Peyer's patch (tissue), 4 donors: ENCODE measurements around the gene MRPL24. TPM values are rescaled to one million over a fixed set of nuclear protein-coding genes. Genes with fewer than 3 reads are reported as not detected.

Experiments used
- DNase-seq, 3 donors: peaks; one replicate each; pipeline ENCODE4 v3.0.0-alpha.2; 2017 to 2019
- H3K27ac ChIP-seq, 4 donors: fragments of 200-600 bp; sonication (generic); one replicate each; pipeline ENCODE4 v1.5.1; 2016 to 2019
- H3K27me3 ChIP-seq, 2 donors: fragments of 200-600 bp; sonication (generic); one replicate each; pipeline ENCODE4 v1.5.1; 2019
- H3K36me3 ChIP-seq, 3 donors: fragments of 200-600 bp; sonication (generic); one replicate each; pipeline ENCODE4 v1.5.1; 2016 to 2019
- H3K4me1 ChIP-seq, 4 donors: fragments of 200-600 bp; sonication (generic); one replicate each; pipeline ENCODE4 v1.5.1; 2016 to 2019
- H3K4me3 ChIP-seq, 4 donors: fragments of 200-600 bp; sonication (generic); 1 replicate in 3 of 4; 2 replicates in 1 of 4; pipeline ENCODE4 v1.5.1; 2016 to 2019; ENCODE audit warnings: mild to moderate bottlenecking in 1 of 4
- H3K9me3 ChIP-seq, 4 donors: fragments of 200-600 bp; sonication (generic); one replicate each; pipeline ENCODE4 v1.5.1; 2016 to 2019; ENCODE audit warnings: mild to moderate bottlenecking in 1 of 4
- POLR2A ChIP-seq, 2 donors: fragments of 450-650 bp; IDR thresholded peaks; one replicate each; pipeline ENCODE4 v1.5.1; 2017; ENCODE audit warnings: antibody characterized with exemption in 2 of 2, mild to moderate bottlenecking in 2 of 2, moderate library complexity in 2 of 2
- total RNA-seq, 4 donors: library from RNA; depleted of rRNA; stranded (reverse); fragments of >200 nt; gene quantifications; one replicate each; pipeline ENCODE4 v1.1.0, GENCODE V29; 2016
- TF ChIP-seq, protein P1 (sequence below), 6 experiments: fragments of 450-650 bp in 4 of 6; fragments of 200-600 bp in 2 of 6; sonication (generic) in 1 of 6; IDR thresholded peaks; one replicate each; pipeline ENCODE4 v1.5.1; 2017 to 2019; ENCODE audit warnings: antibody characterized with exemption in 6 of 6, mild to moderate bottlenecking in 3 of 6, moderate library complexity in 1 of 6

MRPL24 gene
- total RNA-seq, 4 donors from 2014 or later = 15.7 to 35.8 (median 22.0) TPM

DNA sequence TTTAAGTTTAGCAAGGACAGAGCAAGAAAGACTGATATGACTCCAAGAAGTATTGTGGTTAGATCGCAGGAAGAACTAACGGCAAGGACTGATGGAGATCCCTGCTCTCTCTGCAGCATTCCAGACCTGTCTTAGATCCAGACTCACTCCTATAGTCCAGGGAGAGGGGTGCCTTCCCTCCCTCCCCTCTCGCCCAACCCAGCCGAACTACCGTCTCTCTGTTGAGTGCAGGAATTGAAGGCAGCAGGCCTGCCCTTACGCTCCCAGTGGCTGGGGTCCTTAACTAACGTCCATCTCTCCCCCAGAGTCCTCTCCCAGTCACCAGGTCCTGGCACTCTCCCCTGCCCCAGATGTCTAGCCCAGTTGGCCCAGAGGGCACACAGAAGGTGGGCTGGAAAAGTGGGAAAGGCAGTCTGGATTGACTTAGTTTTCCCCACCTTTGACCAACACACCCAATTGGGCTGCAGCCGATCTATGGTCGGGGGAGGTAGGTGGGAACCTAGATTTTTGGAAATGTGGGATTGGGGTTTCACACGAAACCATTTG, 36.6 kb downstream of the MRPL24 start:
- Histone ChIP-seq H3K9me3 (no peaks in the 10 kb centered on the region), H3K27me3 (no peaks in the 10 kb centered on the region), H3K27ac (no peak overlapping the region), H3K36me3 (no peaks in the 10 kb centered on the region), H3K4me3 (no peak overlapping the region), H3K4me1 (peaks cover 7 to 29% (median 22%) of the 10 kb centered on the region in 4 donors)
- TF ChIP-seq POLR2A (IDR thresholded peaks at IDR 0.05) = no peak
- TF ChIP-seq, protein P1, sequence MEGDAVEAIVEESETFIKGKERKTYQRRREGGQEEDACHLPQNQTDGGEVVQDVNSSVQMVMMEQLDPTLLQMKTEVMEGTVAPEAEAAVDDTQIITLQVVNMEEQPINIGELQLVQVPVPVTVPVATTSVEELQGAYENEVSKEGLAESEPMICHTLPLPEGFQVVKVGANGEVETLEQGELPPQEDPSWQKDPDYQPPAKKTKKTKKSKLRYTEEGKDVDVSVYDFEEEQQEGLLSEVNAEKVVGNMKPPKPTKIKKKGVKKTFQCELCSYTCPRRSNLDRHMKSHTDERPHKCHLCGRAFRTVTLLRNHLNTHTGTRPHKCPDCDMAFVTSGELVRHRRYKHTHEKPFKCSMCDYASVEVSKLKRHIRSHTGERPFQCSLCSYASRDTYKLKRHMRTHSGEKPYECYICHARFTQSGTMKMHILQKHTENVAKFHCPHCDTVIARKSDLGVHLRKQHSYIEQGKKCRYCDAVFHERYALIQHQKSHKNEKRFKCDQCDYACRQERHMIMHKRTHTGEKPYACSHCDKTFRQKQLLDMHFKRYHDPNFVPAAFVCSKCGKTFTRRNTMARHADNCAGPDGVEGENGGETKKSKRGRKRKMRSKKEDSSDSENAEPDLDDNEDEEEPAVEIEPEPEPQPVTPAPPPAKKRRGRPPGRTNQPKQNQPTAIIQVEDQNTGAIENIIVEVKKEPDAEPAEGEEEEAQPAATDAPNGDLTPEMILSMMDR (IDR thresholded peaks at IDR 0.05) = no peak
- no peak for DNase-seq

DNA sequence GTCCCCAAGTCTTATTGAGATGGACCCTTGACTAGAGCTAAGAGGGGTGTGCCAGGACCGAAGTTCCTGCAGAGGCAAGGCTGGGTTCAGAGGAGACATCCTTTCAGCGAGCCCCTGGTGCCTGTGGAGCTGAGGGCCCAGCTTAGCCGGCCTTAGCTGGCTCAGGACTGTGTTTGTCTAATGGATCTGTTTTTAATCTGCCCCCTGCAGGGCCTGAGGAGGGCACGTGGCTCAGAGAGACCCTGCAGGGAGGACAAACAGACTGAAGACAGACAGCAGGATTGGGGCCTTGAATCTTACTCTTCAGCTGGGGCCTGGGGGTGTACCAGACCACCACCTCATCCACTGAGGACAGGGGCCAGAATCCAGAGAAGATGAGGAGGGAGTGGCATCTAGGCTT, 37.1 kb downstream of the MRPL24 start:
- no peak for TF ChIP-seq POLR2A (IDR thresholded peaks at IDR 0.05)
- TF ChIP-seq, protein P1 (IDR thresholded peaks at IDR 0.05) = no peak
- no peak for DNase-seq
- Histone ChIP-seq H3K36me3 (no peaks in the 10 kb centered on the region), H3K27me3 (no peaks in the 10 kb centered on the region), H3K9me3 (no peaks in the 10 kb centered on the region), H3K4me3 (no peak overlapping the region), H3K4me1 (peaks cover 7 to 28% (median 21%) of the 10 kb centered on the region in 4 donors), H3K27ac (no peak overlapping the region)

DNA sequence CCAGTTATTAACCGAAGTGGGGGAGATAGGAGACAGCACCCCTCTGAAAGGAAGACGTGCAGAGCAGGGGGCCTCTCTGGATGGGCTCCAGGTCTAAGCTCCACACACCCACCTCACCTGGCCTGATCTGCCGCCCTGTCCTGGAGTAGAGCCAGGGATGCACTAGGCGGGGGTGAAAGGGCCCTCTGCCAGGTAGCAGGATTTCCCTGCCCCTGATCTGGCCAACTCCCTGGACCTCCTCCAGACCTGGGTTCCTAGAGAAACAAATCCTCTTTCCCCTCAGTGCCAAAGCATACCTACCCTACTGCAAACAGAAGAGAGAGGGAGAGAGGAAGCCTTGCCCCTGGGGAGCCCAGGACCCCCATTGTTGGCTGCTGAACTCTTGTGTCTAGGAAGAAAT, 37.6 kb downstream of the MRPL24 start:
- no peaks in the 10 kb centered on the region for H3K9me3 ChIP-seq
- H3K4me3 ChIP-seq = no peak overlapping the region
- H3K27ac ChIP-seq = no peak overlapping the region

DNA sequence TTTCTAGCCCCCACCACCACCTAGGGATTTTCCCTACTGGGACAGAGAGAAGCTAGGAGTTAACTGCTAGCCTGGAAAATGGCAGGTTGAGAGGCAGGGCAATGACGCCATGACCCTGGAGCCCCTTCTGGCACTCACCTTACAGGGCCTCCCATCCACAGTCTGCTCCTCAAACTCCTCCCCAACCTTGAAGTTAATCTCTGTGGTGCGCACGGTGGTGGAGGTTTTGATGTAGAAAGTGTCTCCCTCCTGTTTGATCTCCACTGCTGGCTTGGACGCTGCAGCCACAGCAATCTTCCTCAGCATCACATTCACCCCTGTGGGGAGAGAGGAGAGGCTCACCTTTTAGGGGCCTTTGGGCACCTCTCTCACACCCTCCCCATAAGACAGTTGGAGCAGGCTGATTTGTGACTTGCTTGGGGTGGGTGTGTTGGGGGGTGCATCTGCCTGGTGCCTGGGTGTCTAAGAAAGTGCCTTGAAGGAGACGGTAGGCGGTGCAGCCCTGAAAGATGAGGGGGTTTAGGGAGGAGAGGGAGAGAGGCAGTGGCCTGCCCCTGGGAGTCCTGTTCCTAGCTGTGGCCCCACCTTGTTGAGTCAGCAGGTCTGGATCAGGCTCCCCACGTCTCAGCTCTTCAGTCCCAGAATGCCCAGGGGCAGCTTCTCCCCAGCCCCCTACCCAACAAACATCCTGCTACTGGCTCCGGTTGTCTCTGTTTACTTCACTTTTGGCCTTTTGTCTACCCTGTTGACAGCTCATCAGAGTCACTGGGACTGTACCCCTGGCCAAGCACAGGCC, 40.0 kb downstream of the MRPL24 start:
- no peaks in the 10 kb centered on the region for H3K27me3 ChIP-seq
- H3K36me3 ChIP-seq = no peaks in the 10 kb centered on the region
- DNase-seq = no peak
- no peak overlapping the region for H3K27ac ChIP-seq
- peaks cover 7 to 17% (median 15%) of the 10 kb centered on the region in 4 donors for H3K4me1 ChIP-seq
- no peaks in the 10 kb centered on the region for H3K9me3 ChIP-seq
- H3K4me3 ChIP-seq = no peak overlapping the region
- TF ChIP-seq, protein P1 (IDR thresholded peaks at IDR 0.05) = no peak
- no peak for TF ChIP-seq POLR2A (IDR thresholded peaks at IDR 0.05)

More for the DNA sequence above, 37.6 kb downstream of the MRPL24 start:
- peaks cover 7 to 28% (median 21%) of the 10 kb centered on the region in 4 donors for H3K4me1 ChIP-seq
- no peaks in the 10 kb centered on the region for H3K36me3 ChIP-seq
- no peak for DNase-seq
- TF ChIP-seq POLR2A (IDR thresholded peaks at IDR 0.05) = no peak
- TF ChIP-seq, protein P1 (IDR thresholded peaks at IDR 0.05) = no peak
- no peaks in the 10 kb centered on the region for H3K27me3 ChIP-seq

DNA sequence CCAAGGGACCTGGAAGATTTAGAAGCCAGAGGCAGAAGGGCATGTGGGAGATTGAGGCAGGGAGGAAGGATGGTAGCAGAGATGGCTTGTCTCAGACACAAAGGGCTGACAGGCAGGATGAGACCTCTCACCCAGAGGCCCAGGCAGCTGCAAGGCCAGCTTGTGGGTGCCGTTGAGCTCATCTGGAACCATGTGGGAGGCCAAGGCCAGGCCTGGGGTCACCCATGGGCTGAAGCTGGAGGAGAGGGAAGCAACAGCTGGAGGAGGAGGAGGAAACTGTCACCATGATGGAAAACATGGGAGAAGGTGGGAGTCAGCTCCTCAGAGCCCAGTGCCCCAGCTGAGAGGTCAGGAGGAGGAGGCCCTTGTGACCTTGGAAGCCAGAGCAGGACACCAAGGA, 41.9 kb downstream of the MRPL24 start:
- Histone ChIP-seq H3K4me3 (no peak overlapping the region), H3K27ac (no peak overlapping the region), H3K27me3 (no peaks in the 10 kb centered on the region), H3K36me3 (no peaks in the 10 kb centered on the region), H3K9me3 (no peaks in the 10 kb centered on the region), H3K4me1 (no peaks in the 10 kb centered on the region)
- TF ChIP-seq, protein P1 (IDR thresholded peaks at IDR 0.05) = no peak
- TF ChIP-seq POLR2A (IDR thresholded peaks at IDR 0.05) = no peak
- no peak for DNase-seq
